Esophagus (tissue), 2 donors: Measurements from ENCODE around the gene KDM5A. TPM values are rescaled to one million over a fixed set of nuclear protein-coding genes. Genes with fewer than 3 reads are reported as not detected.
"Not testable (repeated sequence)": the region's sequence is repeated elsewhere in the genome, so short reads cannot be mapped to it uniquely, and the experiment has no call there.

Experiments used
- H3K27ac ChIP-seq, 2 donors: one replicate each; pipeline ENCODE4 v1.5.1; 2013; ENCODE audit warnings: low read depth in 2 of 2, mild to moderate bottlenecking in 2 of 2, inconsistent platforms in 1 of 2, low read length in 1 of 2, moderate library complexity in 1 of 2
- H3K27me3 ChIP-seq, 2 donors: one replicate each; pipeline ENCODE4 v1.6.1; 2013; ENCODE audit warnings: low read length in 2 of 2, control low read depth in 1 of 2, mild to moderate bottlenecking in 1 of 2; ENCODE audit not compliant: insufficient read depth in 2 of 2, control insufficient read depth in 1 of 2
- H3K36me3 ChIP-seq, 2 donors: one replicate each; pipeline ENCODE4 v1.6.1; 2013; ENCODE audit warnings: low read length in 1 of 2; ENCODE audit not compliant: control insufficient read depth in 2 of 2, insufficient read depth in 2 of 2
- H3K4me1 ChIP-seq, 2 donors: one replicate each; pipeline ENCODE4 v1.6.1; 2013; ENCODE audit warnings: low read length in 1 of 2; ENCODE audit not compliant: control insufficient read depth in 2 of 2, insufficient read depth in 2 of 2
- H3K4me3 ChIP-seq, 2 donors: one replicate each; pipeline ENCODE4 v1.5.1; 2013; ENCODE audit warnings: low read length in 2 of 2, mild to moderate bottlenecking in 2 of 2, low read depth in 1 of 2, moderate library complexity in 1 of 2
- H3K9me3 ChIP-seq, 2 donors: one replicate each; pipeline ENCODE4 v1.6.1; 2013; ENCODE audit warnings: mild to moderate bottlenecking in 2 of 2, low read depth in 1 of 2, low read length in 1 of 2, moderate library complexity in 1 of 2; ENCODE audit not compliant: control insufficient read depth in 2 of 2, insufficient read depth in 1 of 2
- WGBS, 2 donors: extraction: QIAGEN DNeasy Blood & Tissue Kit; methylation state at CpG; one replicate each; pipeline ENCODE4 v1.1.7; 2013; 5-methylcytosine and 5-hydroxymethylcytosine counted together
- polyA plus RNA-seq, 2 donors: library from polyadenylated mRNA; stranded (reverse); fragments of 200-250 nt; gene quantifications; one replicate each; pipeline ENCODE4 v1.2.3, GENCODE V29; 2013
- donor health status: healthy with polysubstance abuse.
- donor health status: Bipolar disorder and iron deficiency.

Gene KDM5A
- polyA plus RNA-seq, 2 donors, result 6.6 to 6.8 TPM

- Histone ChIP-seq H3K4me1 (no peaks in the 10 kb centered on the region), H3K4me3 (no peak overlapping the region), H3K9me3 (peaks cover 4 to 12% of the 10 kb centered on the region in 2 donors), H3K36me3 (no peaks in the 10 kb centered on the region), H3K27me3 (no peaks in the 10 kb centered on the region), H3K27ac (no peak overlapping the region)
- 68 to 87% methylated on average over 17 to 19 of the region's 19 CpGs for WGBS, 2 donors
These were observed 150.3 kb downstream of the KDM5A start for GRCh38 chr12:238736-239398.

DNA sequence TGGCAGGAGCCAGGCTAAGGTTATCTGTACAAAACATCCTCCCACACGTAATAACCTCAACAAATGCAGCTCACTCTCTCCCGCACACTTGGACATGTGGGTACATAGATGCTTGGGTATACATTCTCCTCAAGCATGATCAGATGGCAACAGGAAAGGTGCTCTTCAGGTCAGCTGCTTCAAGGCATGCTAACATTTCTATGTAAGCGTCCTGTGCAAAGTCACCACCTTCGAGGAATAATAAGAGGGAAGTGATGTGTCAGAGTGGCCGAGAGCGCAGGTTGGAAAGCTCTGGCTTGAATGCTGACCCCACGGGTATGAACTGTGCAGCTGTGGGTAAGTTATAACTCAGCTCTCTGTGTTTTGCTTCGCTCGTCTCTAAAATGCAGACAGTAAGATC lies 151.0 kb downstream of the KDM5A start:
- Histone ChIP-seq H3K4me3 (no peak overlapping the region), H3K36me3 (no peaks in the 10 kb centered on the region), H3K9me3 (peaks cover 4 to 12% of the 10 kb centered on the region in 2 donors), H3K27ac (no peak overlapping the region), H3K4me1 (peaks cover 0 to 3% of the 10 kb centered on the region in 2 donors), H3K27me3 (no peaks in the 10 kb centered on the region)
- 88 to 91% methylated on average over 9 of the region's 9 CpGs for WGBS, 2 donors

DNA sequence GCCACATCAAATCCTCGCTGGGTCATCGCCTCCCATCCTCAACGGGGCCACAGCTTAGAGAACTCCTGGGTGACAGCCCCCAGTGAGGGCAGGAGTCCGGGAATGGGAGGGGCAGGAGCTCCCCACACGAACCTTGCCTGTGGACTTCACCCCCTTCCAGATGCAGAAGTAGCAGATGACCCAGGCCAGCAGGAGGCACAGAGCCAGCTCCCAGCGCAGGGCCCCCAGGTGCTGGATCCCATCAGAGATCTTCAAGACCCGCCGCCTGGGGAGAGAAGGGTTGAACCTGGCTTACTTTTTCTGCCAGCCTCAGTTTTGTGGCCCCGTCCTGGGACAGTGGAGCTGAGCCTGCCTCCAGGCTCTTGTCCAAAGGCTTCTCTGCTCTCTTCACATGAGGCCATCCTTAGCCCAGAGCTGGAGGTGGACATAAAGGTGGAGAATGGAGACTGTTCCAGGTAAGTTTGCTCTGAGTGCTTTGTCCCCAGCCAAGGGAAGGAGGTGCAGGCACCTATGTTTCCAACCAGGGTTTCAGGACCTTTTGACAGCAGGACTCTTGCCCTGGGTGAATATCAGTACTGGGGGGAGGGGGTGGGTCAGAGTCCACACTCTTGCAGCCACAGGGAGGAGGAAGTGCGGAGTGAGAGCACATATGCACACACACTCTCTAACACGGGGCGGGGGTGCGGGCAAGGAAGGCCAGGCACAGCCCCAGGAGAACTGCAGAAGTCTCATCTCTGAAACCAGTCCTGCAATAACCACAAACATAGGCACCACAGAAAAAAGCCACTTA lies 151.9 kb downstream of the KDM5A start:
- Histone ChIP-seq H3K4me3 (no peak overlapping the region), H3K4me1 (peaks cover 0 to 4% of the 10 kb centered on the region in 2 donors), H3K27ac (no peak overlapping the region), H3K36me3 (no peaks in the 10 kb centered on the region), H3K27me3 (no peaks in the 10 kb centered on the region), H3K9me3 (peaks cover 4 to 10% of the 10 kb centered on the region in 2 donors)
- WGBS, 2 donors, result 74 to 90% methylated on average over 13 of the region's 13 CpGs

DNA sequence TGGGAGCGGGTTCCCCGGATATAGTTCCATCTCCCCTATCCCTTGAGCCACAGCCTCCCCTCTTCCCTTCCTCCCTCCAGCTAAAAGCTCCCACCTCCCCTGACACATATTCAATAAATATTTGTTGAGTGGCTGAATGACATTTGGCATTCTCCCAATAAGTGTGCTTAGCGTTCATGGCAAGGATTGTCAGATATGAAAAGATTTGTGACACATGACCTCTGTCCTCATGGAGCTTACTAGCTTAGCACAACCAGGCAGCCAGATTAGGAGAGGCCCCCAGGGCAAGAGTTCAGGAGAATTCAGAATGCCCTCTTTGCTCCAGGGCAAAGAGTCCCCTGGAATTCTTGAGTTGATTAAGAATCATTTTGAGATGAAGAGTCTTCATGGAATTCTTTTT lies 152.7 kb downstream of the KDM5A start:
- Histone ChIP-seq H3K9me3 (peaks cover 4 to 10% of the 10 kb centered on the region in 2 donors), H3K36me3 (no peaks in the 10 kb centered on the region), H3K4me1 (peaks cover 0 to 4% of the 10 kb centered on the region in 2 donors), H3K4me3 (no peak overlapping the region), H3K27me3 (no peaks in the 10 kb centered on the region), H3K27ac (no peak overlapping the region)
- WGBS, 2 donors, result 80 to 87% methylated on average over 3 of the region's 3 CpGs

GRCh38 chr12:235967-236366 lies 153.2 kb downstream of the KDM5A start:
- not testable (repeated sequence) for H3K27ac ChIP-seq, H3K27me3 ChIP-seq, H3K4me1 ChIP-seq, H3K4me3 ChIP-seq, H3K36me3 ChIP-seq
- 85 to 87% methylated on average over 4 of the region's 4 CpGs for WGBS, 2 donors
- peaks cover 4 to 10% of the 10 kb centered on the region in 2 donors for H3K9me3 ChIP-seq

- Histone ChIP-seq H3K9me3 (peaks cover 4 to 10% of the 10 kb centered on the region in 2 donors), H3K27me3 (no peaks in the 10 kb centered on the region), H3K27ac (no peak overlapping the region), H3K4me1 (peaks cover 0 to 6% of the 10 kb centered on the region in 2 donors), H3K4me3 (no peak overlapping the region), H3K36me3 (no peaks in the 10 kb centered on the region)
- WGBS, 2 donors, result 94 to 95% methylated on average over 10 of the region's 10 CpGs
These were observed 154.2 kb downstream of the KDM5A start for GRCh38 chr12:234891-235415.

DNA sequence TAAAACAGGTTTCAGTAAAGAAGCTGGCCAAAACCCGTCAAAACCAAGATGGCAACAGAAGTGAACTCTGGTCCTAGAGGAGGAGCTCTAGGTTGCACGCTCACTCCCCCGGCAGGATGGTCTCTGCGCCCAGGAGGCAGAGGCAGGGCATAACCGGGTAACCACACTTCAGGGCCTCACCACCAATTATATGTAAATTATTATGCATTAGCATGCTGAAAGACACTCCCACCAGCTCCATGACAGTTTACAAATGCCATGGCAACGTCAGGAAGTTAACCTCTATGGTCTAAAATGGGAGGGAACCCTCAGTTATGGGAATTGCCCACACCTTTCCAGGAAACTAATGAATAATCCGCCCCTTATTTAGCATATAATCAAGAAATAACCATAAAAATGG lies 155.1 kb downstream of the KDM5A start:
- H3K9me3 ChIP-seq, result peaks cover 4 to 10% of the 10 kb centered on the region in 2 donors
- no peak overlapping the region for H3K4me3 ChIP-seq
- no peaks in the 10 kb centered on the region for H3K27me3 ChIP-seq
- H3K36me3 ChIP-seq, result no peaks in the 10 kb centered on the region
- H3K4me1 ChIP-seq, result peaks cover 0 to 6% of the 10 kb centered on the region in 2 donors
- no peak overlapping the region for H3K27ac ChIP-seq
- 78 to 83% methylated on average over 7 of the region's 7 CpGs for WGBS, 2 donors

GRCh38 chr12:233615-233968 lies 155.5 kb downstream of the KDM5A start:
- WGBS, 2 donors, result 84% methylated on average over 3 of the region's 3 CpGs
- Histone ChIP-seq H3K4me1 (peaks cover 0 to 6% of the 10 kb centered on the region in 2 donors), H3K4me3 (no peak overlapping the region), H3K36me3 (no peaks in the 10 kb centered on the region), H3K27ac (no peak overlapping the region), H3K9me3 (peaks cover 4 to 10% of the 10 kb centered on the region in 2 donors), H3K27me3 (no peaks in the 10 kb centered on the region)

DNA sequence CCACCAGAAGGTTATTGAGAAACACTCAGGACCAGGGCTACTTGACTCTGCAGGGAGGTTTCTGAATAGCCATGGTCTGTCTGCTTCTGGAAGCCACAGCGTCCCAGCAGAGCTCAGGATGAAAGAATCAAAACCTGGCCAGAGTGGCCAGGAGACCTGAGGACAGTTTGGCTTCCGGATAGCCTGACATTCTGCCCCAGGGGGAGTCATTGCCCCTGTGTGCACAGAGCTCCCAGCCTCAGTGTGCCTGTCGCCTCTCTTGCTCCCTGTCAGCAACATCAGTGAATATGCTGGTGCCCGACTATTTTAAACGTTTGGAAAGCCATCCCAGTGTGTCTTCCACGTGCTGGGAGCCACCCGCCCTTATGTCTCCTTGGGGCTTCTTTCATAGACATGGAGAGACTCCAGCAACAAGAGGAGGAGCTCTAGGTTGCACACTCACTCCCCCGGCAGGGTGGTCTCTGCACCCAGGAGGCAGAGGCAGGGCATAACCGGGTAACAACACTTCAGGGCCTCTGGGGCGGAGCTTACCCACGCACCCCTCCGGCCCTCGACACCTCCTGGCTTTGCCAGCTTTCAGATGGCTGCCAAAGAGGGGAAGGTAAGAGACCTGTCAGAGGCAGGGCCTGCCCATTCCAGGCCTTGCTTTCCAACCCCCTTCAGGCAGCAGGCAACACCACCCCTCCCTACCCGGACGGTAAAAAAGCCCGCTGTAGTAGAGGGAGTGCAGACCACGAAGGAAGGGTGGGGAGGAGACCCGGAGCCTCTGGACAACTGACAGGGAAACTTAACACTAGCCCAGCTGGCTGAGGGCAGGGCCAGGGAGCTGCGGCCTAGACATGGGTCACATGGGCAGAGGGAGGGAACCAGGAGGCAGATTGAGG lies 156.1 kb downstream of the KDM5A start:
- H3K4me1 ChIP-seq, result peaks cover 0 to 6% of the 10 kb centered on the region in 2 donors
- H3K4me3 ChIP-seq, result no peak overlapping the region
- H3K27ac ChIP-seq, result no peak overlapping the region
- 49 to 55% methylated on average over 19 of the region's 19 CpGs for WGBS, 2 donors
- H3K9me3 ChIP-seq, result peaks cover 4 to 10% of the 10 kb centered on the region in 2 donors
- H3K36me3 ChIP-seq, result no peaks in the 10 kb centered on the region
- H3K27me3 ChIP-seq, result no peaks in the 10 kb centered on the region
